Head of caudate nucleus (tissue), 42 donors: ENCODE data around the gene STK38L.

ENCODE experiments used
- DNase-seq, 42 donors: peaks; one replicate each; pipeline versions ENCODE4 v3.0.0 to v3.0.0-alpha.2; 2020 to 2021; ENCODE audit warnings: mixed read lengths in 7 of 42
- intact Hi-C: fragments of 100-400 bp; cut with DNase I; formaldehyde crosslinking; loops from one replicate; pipeline ENCODE4 v1.15.0; 2022

The STK38L gene

DNA sequence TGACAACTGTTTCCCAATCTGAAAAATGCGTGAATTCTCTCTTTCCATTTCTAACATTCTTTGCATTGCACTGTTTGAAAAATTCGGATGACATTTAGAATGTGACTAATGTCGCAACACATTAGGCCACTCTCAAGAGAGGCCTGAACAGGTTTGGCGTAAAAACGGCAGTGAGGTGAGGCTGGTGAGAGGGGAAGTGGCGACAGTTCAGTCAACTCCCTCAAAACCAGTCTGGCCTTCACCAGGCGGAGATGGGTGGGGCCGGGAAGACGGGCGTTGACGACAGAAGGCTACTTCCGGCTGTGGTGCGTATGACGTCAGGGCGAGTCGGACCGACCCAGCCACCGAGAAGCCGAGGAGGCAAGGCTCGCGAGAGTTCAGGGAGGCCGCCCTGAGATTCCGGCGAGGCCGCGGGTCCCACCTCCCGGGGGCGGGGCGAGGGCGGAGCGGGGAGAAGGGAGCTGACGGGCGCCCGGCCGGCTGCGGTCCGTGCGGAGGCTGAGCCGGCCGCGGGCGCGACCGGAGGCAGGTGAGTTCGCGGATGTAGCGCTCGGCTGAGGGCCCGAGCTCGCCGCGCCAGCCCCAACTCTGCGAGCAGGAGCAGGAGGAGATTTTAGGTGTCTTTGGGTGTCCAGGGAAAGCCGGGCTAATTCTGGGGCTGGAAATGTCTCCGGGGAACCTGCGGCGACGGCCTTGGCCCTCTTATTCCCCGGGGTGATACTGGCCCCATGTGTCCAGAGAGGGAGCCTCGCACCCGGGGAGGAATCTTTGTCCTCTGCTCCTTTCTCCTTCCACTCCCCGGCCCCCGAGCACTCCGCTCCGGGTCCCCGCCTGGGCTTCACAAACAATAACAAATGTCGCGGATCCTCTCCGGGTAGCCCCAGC, at the start of gene STK38L:
TSS of gene STK38L (plus strand) at position 483 of the 885 bp plus-strand sequence. CDS start 53,435 bp downstream, outside the sequence.
- intact Hi-C loops: no loop called here
- peak; percentile 81 to 98 (median 94) for DNase-seq

DNA sequence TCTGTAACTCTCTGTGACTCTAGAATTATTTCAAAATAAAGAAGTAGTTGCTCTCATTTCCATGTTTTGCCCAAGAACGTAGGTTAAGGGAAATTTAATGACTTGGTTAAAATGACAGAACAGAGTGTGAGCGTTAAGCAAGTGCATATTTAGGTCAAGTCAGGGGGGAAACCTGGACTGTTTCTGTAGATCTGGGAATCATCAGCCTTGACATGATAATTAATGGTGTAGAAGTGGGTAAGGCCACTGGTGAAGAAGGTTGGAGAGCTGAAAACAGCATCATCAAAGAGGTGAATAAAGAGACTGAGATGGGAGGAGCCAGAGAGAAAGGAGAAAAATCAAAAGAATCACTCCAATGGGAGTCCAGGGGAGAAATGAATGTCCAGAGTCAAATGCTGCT, 49.4 kb upstream of the STK38L start:
- DNase-seq: no peak
- intact Hi-C loops: no loop called here

DNA sequence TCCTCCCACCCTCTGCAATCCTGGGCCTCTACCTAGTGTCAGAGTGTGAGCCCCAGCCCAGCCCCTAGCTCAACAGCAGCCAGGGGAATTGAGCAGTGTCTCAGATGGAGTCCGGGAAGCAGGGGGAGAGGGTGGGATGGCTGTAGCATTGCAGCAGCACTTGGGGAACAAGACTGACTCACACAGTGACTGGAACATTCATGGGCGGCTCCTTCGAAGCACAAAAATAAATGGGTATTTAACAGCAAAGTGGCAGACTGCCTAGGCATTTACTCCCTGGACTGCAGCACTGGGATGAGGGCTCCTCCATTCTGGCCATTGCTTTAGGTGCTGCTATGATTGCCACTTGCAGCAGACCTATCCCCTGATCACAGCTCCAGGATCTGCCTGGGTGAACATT, 46.0 kb upstream of the STK38L start:
- intact Hi-C loops: no loop called here
- peak in 1 of 42 donors; percentile 44 for DNase-seq

DNA sequence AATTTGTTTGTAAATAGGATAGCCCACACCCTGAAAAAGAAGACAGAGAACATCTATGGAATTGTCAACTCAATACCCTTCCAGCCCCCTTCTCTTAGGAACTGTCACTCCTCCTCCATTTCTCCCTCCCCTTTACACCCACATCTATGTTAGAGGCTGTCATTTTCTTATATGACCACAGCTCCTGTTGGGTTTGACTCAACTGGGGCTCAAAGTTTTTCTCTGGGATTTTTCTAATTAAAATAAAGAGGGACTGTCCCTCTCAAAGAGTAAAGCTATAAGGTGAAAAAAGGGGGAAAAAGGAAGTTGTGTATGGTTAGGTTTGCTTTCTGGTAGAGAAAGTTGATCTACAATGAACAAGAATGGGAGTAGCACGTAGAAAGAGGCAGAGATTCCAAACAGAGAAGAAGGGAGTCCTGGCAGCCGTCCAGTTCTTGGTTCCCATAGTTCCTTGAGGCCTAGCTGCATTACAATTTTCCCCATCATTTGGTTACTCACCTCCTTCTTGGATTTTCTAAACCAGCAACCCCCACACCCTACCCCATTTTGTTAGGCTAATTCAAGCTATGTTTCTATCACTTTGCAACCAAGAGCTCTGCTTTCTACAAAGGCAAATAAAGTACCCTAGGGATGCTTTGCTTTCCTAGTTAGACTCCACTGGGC, 44.3 kb upstream of the STK38L start:
- DNase-seq: peak in 1 of 42 donors; percentile 6
- intact Hi-C loops: no loop called here

DNA sequence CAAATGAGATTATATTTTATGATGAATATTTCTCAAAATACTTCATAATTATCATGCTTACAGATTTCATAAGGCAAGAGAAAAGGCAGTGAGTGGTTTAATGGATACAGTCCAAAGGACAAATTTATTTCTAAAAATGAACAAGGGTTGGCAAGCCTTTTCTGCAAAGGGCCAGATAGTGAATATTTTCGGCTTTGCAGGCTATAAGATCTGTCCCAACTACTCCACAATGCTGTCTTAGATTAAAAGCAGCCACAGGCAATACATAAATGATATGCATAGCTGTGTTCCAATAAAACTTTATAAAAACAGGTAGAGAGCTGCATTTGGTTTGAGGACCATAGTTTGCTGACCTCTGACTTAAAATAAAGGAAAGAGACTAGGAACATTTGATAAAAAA, 42.9 kb upstream of the STK38L start:
- no peak for DNase-seq
- intact Hi-C loops: no loop called here

DNA sequence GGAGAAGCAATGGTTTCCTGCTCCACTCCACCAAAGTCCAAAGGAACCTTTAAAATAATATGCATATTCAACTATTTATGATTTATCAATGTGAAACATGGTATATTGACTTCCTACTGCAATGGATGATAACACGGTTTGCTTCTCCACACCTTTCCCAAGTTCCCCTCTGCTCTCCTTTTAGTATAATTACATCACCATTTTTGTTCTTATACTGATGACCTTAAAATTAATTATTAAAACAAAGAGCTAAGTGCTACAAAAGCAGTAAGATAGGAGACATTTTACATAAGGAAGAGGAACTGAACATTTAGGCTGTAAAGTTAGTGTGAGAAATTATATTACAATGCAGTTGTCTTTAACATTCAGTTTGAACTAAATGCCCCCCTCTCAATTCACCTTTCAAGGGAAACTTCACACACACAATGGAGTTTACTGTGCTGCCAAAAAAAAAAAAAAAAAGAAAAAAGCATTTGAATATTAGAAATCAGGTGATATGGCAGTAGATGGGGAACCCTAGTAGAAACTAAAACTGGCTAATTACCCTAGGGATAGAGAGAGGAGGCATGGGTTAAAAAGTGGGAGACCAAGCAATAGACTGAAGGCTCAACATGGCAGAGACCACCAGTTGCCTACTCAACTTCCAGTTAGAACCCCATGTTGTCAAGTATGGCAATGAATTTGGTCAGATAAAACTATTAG, 37.1 kb upstream of the STK38L start:
- intact Hi-C loops: no loop called here
- no peak for DNase-seq

DNA sequence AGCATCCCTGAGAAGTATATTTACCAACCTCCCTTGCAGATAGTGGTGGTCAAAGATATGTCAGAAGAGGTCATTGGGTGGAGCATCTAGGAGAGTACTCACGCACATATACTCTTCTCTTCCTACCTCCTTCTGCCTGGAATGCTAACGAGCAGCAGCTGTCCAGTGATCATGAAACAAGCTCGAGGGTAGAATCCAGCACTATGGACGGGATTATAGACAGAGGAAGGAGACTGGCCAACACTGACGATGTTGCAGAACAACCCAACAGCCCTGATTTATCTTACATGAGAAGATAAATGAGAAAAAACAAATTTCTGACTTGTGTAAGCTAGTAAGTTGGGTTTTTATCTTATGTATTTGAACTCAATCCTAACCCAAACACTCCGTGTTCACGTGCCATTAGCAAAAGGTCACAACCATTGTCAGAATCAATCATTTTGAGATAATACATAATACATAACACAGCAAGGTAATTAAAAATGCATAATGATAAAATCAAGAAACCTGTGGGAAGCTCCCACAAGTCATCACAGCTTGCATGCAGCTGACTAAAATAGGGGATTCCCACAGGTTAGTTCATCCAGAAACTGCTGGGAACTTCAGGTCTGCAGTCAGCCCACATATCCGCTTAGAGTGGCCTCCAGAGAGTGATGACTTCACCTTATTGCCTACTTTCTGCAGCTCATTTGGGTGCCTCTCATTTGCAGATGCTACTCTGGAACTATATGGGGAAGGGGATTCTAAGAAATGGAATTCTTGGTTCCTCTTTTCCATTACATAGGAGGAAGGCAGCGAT, 36.3 kb upstream of the STK38L start:
- DNase-seq: no peak

DNA sequence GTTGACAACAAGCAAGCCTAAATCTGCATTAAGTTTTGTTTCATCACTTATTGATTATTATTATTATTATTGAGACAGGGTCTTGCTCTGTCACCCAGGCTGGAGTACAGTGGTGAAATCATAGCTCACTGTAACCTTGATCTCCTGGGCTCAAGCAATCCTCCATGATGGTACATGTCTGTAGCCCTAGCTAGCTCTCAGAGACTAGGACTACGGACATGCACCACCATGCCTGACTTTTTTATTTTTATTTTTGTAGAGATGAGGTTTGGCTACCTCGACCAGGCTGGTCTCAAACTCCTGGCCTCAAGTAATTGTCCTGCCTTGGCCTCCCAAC, 35.7 kb upstream of the STK38L start:
- intact Hi-C loops: no loop called here
- DNase-seq: no peak

More for the DNA sequence above, 36.3 kb upstream of the STK38L start:
- intact Hi-C loops: no loop called here

DNA sequence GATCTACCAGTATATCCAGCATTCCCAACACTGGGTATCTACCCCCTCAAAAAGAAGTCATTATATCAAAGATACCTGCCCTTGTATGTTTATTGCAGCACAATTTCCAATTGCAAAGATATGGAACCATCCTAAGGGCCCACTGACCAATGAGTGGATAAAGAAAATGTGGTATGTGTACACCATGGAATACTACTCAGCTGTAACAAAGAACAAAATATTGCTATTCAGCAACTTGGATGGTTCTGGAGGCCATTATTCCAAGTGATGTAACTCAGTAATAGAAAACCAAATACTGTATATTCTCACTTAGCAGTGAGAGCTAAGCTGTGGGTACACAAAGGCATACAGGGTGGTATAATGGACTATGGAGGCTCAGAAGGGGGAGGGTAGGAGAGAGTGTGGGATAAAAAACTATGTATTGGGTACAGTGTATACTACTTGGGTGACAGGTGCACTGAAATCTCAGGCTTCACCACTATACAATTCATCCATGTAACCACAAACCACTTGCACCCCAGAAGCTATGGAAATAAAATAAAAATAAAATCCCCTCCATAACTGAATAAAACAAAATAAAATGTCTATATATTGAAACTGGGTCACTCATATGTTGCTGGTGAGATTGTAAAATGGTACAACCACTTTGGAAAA, 34.7 kb upstream of the STK38L start:
- no peak for DNase-seq
- intact Hi-C loops: no loop called here

DNA sequence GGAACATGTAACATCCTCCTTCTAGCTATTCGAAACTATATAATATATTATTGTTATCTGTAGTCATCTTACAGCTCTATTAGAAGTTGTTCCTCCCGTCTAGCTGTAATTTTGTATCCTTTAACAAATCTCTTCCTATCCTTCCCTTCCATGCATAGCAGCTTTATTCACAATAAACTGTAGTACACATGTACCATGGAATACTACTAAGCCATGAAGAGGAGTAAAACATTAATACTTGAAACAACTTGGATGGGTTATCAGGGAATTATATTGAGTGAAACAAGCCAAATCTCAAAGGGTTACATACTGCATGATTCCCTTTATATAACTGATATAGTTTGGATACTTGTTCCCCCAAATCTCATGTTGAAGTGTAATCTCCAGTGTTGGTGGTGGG, 33.9 kb upstream of the STK38L start:
- intact Hi-C loops: no loop called here
- DNase-seq: no peak

DNA sequence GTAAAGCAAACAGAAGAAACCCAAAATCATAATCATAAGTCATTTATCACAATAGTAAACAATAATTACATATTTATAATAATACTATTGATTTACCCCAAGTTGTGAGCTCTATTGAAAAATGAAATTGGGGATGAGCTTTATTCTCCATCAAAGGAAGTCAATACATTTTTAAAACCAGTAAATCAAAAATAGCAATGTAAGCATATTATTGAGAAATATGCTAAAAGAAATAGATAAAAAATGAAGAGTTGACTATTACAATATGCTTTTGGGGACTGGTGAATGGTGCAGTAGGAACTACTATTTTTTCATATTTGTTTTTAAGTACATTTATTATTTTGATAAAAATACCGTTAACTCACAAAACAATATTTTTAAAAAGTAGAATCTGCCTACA, 31.2 kb upstream of the STK38L start:
- DNase-seq: no peak
- intact Hi-C loops: no loop called here

DNA sequence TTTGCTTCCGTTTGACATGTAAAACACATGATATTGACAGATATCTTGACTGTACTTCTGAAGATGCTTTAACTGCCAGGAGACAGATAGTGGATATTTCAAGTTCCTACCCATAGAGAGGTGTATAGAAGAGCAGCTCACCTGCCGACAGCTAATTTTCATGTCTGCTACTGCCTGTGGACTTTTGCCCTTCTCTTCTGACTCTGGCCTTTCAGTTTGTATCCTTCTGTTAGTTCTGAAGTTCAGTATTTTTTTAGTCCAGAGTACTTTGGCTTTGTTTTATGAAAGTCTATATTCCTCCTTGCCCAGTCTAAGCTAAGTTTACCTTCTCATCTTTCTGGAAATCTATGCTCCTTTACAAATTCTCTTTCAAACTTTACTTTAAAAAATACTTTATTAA, 30.8 kb upstream of the STK38L start:
- intact Hi-C loops: no loop called here
- no peak for DNase-seq

DNA sequence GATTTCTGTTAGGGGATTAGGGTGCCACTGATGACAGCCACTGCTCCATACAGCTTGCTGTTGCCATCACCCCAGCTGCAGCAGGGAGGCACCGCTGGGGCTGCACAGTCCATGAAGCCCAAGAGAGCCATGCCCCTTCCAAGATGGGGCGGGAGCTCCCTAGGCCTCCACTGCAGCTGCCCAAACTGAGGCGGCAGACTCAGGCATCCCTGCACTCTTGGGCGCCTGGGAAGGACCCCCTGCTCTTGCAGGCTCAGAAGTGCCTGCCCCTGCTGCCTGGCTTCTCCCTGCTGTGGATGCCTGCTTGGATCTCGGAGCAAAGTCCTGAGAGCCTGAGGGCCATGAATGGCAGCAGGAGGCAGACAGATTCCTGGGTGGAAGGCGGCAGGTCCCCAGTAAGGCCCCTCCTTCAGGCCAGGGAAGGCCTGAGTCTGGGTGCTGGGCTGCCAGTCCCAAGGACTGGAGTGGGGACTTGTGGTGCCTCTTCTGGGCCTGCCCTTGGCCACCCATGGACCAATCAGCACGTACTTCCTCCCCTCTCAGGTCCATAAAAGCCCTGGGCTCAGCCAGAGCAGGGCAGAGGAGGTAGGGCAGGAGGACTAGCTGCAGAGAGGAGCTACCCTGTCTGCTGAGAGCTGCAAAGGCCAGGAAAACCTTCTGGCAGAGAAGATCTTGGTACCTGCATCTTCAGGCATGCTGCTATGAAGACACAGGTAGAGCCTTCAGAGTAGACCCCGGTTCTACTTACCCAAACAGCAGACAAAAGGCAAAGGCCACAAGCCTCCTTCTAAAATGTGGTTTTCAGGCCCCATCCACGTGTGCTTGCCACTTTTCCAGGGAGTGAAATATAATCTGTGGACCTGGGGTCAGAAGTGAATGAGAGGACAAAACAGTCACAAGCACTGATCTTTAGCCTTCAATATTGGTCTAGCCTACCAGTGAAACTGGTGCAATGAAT, 30.0 kb upstream of the STK38L start:
- intact Hi-C loops: no loop called here
- no peak for DNase-seq

DNA sequence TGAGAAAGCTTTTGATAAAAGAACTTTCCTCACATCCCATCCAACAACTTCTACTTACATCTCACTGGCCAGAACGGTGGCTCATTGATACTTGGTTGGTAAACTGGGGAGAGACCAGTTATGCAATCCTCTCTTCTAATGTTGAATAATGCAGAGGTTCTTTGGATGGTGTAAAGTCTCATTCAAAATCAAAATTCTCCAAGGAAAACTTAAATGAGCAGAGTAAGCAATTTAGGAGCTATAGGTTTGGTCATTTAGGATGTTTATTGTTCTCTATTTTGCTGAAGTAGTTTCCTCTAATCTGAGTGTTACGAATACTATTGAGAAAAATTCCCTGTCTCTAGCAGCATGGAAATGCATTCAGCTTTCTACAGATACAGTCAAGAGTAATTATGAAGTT, 26.5 kb upstream of the STK38L start:
- no peak for DNase-seq
- intact Hi-C loops: no loop called here

DNA sequence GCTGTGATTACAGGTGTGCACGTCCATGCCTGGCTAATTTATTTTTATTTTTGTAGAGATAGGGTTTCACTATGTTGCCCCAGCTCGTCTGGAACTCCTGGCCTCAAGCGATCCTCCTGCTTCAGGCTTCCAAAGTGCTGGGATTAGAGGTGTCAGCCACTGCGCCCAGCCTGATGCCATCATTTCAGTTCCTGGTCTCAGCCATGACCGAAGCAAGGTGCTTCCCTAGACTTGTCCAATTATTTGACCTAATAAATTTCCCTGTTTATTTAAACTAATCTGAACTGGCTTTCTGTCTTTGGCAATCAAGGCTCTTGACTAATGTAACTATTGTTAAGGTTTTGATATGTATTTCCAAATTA, 24.4 kb upstream of the STK38L start:
- intact Hi-C loops: no loop called here
- no peak for DNase-seq

DNA sequence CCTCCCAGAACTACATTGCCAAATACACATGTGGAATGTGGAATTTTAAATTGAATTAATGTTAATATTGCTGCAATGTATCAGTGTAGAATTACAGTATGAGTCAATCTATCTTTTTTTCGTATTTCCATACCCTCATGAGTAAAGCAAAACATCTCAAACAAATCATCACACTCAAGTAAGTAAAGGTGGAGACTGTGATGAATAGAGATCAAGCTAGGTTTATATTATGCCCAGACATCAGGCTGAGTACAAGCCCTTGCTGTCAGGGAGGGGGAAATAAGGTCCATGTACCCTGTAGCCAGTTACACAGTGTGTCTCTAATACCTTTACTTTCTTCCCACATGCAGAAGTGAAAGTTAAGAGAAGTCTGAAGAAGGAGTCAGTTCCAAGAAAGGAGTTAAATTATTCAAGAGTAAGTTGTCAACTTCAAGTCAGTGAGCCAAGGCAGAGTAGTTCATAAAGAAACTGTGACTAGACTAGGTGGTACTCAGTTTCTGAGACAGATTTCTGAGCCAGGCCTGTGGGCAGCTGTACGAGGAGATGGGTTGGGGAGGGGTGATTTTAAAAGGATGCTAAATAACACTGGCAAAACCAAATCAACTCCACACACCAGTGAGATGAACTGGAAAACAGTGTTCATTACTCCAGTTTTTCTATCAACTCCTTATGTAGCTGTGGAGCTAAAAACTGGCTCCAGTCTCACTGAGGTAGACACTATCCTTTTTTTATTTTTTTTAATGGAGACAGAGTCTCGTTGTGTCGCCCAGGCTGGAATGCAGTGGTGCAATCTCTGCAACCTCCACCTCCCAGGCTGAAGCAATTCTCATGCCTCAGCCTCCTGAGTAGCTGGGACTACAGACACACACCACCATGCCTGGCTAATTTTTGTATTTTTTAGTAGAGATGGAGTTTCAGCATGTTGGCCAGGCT, 23.8 kb upstream of the STK38L start:
- intact Hi-C loops: no loop called here
- no peak for DNase-seq

DNA sequence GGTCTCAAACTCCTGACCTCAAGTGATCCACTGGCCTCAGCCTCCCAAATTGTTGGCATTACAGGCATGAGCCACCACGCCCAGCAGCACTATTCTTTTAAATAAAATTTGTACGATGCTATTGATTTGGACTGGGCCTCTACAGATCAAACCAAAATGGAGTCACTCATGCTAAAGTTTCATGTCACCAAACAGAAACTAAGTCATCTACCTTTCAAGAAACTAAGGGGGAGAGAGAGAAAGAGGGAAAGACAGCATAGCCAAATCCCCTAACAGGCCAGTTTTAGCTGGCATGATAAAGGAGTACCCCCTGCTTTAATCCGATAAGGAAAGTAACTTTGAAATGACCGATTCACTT, 23.1 kb upstream of the STK38L start:
- DNase-seq: no peak
- intact Hi-C loops: no loop called here
